Astrocyte of the spinal cord (primary cell): ENCODE data around the gene DGKB.

ENCODE experiments used
- DNase-seq: peaks from one replicate; pipeline ENCODE4 v3.0.0; 2011; ENCODE audit warnings: low read depth, low spot score
- H3K4me3 ChIP-seq: 2 replicates; pipeline ENCODE4 v1.5.1; 2011; ENCODE audit warnings: low read depth, mild to moderate bottlenecking, low read length, moderate library complexity
- in situ Hi-C: cut with HindIII; loops from 2 replicates; pipeline ENCODE4 v1.10.0; 2017; ENCODE audit warnings: low sequenced_read_pairs
- TF ChIP-seq, protein P1 (sequence below): IDR thresholded peaks from 2 replicates; pipeline ENCODE4 v1.5.1; 2012; ENCODE audit warnings: low read depth, mild to moderate bottlenecking, low read length, inconsistent platforms

DGKB gene

GRCh38 chr7:14676896-14677295 lies 225.7 kb downstream of the DGKB start:
- in situ Hi-C loops: no loop called here
- DNase-seq: no peak
- TF ChIP-seq, protein P1, sequence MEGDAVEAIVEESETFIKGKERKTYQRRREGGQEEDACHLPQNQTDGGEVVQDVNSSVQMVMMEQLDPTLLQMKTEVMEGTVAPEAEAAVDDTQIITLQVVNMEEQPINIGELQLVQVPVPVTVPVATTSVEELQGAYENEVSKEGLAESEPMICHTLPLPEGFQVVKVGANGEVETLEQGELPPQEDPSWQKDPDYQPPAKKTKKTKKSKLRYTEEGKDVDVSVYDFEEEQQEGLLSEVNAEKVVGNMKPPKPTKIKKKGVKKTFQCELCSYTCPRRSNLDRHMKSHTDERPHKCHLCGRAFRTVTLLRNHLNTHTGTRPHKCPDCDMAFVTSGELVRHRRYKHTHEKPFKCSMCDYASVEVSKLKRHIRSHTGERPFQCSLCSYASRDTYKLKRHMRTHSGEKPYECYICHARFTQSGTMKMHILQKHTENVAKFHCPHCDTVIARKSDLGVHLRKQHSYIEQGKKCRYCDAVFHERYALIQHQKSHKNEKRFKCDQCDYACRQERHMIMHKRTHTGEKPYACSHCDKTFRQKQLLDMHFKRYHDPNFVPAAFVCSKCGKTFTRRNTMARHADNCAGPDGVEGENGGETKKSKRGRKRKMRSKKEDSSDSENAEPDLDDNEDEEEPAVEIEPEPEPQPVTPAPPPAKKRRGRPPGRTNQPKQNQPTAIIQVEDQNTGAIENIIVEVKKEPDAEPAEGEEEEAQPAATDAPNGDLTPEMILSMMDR: no peak
- H3K4me3 ChIP-seq: no peak overlapping the region

DNA sequence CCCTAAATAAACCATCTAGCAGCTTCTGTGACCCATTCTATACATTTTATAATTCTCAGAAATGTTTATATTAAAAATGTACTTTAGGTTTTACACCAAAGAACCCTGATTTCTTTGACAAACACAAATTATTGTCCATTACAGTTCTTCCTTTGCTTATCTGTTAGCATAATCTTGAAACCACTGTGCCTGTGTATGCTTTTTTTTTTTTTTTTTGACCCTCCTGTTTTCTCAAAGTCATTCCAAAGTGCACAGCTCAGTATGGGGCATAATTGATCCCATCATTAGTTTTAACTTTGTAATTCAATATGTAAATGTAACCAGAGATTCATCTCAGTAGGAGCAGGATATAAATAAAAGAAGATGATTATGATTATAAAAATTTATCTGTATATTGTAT lies 229.3 kb downstream of the DGKB start:
- H3K4me3 ChIP-seq: no peak overlapping the region
- in situ Hi-C loops: no loop called here
- TF ChIP-seq, protein P1: no peak
- no peak for DNase-seq

DNA sequence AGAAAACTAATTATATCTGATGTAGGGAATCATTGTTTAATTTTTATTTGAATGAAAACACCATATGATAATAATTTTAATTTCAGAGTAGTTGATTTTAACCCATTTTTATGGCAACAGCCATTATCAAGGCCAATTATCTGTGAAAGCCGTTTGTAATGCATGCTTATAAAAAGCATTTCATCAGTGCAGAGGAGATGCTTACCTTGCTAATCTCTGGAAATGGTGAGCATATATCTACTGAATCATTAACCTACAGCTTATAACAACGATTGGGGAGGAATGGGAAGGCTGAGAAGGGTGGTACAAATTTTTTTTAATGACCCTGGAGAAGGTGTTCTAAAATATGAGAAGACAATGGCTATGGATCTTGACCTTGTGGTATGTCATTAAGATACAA lies 235.6 kb downstream of the DGKB start:
- TF ChIP-seq, protein P1: no peak
- in situ Hi-C loops: no loop called here
- DNase-seq: no peak
- H3K4me3 ChIP-seq: no peak overlapping the region

DNA sequence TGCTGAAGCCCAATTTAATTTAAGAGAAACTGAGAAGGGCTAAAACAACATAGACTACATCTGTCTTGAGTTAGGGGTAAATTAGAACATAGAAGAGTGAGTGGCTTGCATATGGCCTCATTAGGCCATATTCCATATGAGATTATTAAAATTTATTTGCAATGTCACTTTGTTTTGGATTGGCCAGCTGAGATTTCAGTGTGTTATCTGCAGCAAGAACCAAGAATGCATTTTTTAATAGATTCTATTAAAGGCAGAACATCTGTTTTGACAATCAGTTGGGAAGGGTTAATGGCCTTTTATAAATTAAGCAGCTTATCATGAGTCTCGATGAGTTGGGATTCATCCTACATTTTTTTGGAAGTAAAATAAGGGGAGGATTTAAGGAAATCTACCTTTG lies 236.2 kb downstream of the DGKB start:
- no peak overlapping the region for H3K4me3 ChIP-seq
- in situ Hi-C loops: no loop called here
- no peak for DNase-seq
- TF ChIP-seq, protein P1: no peak

DNA sequence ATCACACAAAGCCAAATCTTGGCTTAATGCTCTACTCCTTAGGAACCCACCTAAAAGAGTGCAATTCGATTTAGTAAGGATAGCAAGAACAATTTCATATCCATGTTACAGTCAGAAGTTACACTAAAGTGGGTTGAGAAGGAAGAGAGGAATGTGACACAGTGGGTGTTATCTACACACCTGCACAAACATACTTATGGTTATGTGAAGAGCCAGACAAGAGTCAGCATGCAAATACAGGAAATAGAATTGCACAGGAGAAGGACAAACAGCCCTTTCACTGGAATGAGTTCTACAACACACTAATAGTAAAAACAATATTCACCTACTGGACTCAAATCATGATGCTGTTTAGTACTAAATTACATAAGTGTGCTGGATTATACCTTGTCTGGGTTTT lies 262.8 kb downstream of the DGKB start:
- in situ Hi-C loops: no loop called here
- TF ChIP-seq, protein P1: no peak
- DNase-seq: no peak
- no peak overlapping the region for H3K4me3 ChIP-seq

- DNase-seq: no peak
- no peak overlapping the region for H3K4me3 ChIP-seq
- TF ChIP-seq, protein P1: no peak
- in situ Hi-C loops: no loop called here
Observed at GRCh38 chr7:14639329-14639728, 263.2 kb downstream of the DGKB start.

GRCh38 chr7:14637968-14638367 lies 264.6 kb downstream of the DGKB start:
- no peak overlapping the region for H3K4me3 ChIP-seq
- in situ Hi-C loops: no loop called here
- DNase-seq: peak; percentile 6
- TF ChIP-seq, protein P1: no peak
